Measurements from ENCODE around the gene ATP5ME. TPM values are rescaled to one million over a fixed set of nuclear protein-coding genes. Genes with fewer than 3 reads are reported as not detected.
"Not testable (repeated sequence)": the region's sequence is repeated elsewhere in the genome, so short reads cannot be mapped to it uniquely, and the experiment has no call there.

The ATP5ME gene
- total and polyA plus RNA-seq, 2 experiments from 2014 or later: 143 to 669 TPM

DNA sequence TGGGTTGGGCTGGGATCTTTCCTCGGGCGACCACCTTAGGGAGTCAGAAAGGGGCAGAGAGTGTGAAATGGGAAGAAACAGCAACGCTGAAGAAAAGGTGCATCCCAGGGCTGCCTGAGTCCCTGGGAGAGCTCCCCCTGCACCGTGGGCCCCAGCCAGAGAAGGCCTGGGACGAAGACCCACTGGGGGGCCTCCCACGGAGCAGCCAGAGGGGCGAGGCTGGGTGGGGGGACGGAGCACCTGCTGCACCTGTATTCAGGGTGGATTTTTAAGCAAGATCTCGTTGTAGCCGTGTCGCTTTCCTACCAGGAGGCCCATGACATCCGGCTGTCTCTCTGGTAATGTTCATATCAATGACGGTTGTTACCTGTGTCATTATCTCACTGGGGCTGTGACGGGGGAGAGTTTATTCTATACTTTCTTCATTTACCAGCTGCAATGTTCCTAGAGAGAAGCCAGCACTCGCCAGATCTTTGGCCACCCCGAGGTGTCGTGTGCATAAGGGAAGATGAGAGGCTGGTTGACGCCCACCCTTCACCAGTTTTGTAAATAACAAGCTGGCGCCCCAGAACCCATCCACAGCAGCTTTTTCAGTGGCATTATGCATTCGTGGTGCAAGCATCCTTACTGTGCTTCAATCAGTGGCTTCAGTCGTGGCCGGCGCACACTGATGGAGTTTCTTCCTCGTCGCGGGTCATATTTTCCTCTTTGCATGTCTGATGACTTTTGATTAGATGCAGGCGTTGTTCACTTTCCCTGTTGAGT is 25.9 kb upstream of the ATP5ME start:
- H2AFZ ChIP-seq: no peak overlapping the region
- H3K4me1 ChIP-seq (ENCODE audit: insufficient read depth): no peaks in the 10 kb centered on the region
- H3K79me2 ChIP-seq: no peaks in the 10 kb centered on the region
- H3K27ac ChIP-seq: no peak overlapping the region
- no peak overlapping the region for H3K4me2 ChIP-seq
- WGBS (ENCODE audit: low lambda C conversion rate, missing lambda C conversion rate): 90% methylated on average over 23 of the region's 27 CpGs
- H3K9me2 ChIP-seq (replicated peaks; ENCODE audit: insufficient read depth): no peaks in the 10 kb centered on the region
- H4K20me1 ChIP-seq (ENCODE audit: insufficient read depth, poor library complexity, severe bottlenecking): no peaks in the 10 kb centered on the region
- TF ChIP-seq, protein P1, sequence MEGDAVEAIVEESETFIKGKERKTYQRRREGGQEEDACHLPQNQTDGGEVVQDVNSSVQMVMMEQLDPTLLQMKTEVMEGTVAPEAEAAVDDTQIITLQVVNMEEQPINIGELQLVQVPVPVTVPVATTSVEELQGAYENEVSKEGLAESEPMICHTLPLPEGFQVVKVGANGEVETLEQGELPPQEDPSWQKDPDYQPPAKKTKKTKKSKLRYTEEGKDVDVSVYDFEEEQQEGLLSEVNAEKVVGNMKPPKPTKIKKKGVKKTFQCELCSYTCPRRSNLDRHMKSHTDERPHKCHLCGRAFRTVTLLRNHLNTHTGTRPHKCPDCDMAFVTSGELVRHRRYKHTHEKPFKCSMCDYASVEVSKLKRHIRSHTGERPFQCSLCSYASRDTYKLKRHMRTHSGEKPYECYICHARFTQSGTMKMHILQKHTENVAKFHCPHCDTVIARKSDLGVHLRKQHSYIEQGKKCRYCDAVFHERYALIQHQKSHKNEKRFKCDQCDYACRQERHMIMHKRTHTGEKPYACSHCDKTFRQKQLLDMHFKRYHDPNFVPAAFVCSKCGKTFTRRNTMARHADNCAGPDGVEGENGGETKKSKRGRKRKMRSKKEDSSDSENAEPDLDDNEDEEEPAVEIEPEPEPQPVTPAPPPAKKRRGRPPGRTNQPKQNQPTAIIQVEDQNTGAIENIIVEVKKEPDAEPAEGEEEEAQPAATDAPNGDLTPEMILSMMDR (IDR thresholded peaks at IDR 0.05; ENCODE audit: poor library complexity): no peak
- TF ChIP-seq EZH2 (IDR thresholded peaks at IDR 0.05; ENCODE audit: borderline replicate concordance): no peak
- no peak for TF ChIP-seq EZH2phosphoT487 (IDR thresholded peaks at IDR 0.05; ENCODE audit: low read depth, severe bottlenecking, unreplicated experiment)
- no peaks in the 10 kb centered on the region for H3K9me3 ChIP-seq (ENCODE audit: low read depth)
- DNase-seq (ENCODE audit: low spot score): no peak
- no peak overlapping the region for H3K4me3 ChIP-seq
- no peaks in the 10 kb centered on the region for H3K36me3 ChIP-seq (replicated peaks; ENCODE audit: insufficient read depth, low read depth)
- H3K27me3 ChIP-seq: no peaks in the 10 kb centered on the region

GRCh38 chr4:694341-694940 is 20.4 kb upstream of the ATP5ME start:
- not testable (repeated sequence) for H3K36me3 ChIP-seq (replicated peaks; ENCODE audit: insufficient read depth, low read depth); H3K9me2 ChIP-seq (replicated peaks; ENCODE audit: insufficient read depth); DNase-seq (ENCODE audit: low spot score); H3K4me2 ChIP-seq; H3K4me1 ChIP-seq (ENCODE audit: insufficient read depth); H2AFZ ChIP-seq; H3K27ac ChIP-seq; H3K4me3 ChIP-seq; H4K20me1 ChIP-seq (ENCODE audit: insufficient read depth, poor library complexity, severe bottlenecking); H3K9me3 ChIP-seq (ENCODE audit: low read depth); H3K79me2 ChIP-seq; H3K27me3 ChIP-seq
- WGBS (ENCODE audit: low lambda C conversion rate, missing lambda C conversion rate): 80% methylated on average over 12 of the region's 12 CpGs

DNA sequence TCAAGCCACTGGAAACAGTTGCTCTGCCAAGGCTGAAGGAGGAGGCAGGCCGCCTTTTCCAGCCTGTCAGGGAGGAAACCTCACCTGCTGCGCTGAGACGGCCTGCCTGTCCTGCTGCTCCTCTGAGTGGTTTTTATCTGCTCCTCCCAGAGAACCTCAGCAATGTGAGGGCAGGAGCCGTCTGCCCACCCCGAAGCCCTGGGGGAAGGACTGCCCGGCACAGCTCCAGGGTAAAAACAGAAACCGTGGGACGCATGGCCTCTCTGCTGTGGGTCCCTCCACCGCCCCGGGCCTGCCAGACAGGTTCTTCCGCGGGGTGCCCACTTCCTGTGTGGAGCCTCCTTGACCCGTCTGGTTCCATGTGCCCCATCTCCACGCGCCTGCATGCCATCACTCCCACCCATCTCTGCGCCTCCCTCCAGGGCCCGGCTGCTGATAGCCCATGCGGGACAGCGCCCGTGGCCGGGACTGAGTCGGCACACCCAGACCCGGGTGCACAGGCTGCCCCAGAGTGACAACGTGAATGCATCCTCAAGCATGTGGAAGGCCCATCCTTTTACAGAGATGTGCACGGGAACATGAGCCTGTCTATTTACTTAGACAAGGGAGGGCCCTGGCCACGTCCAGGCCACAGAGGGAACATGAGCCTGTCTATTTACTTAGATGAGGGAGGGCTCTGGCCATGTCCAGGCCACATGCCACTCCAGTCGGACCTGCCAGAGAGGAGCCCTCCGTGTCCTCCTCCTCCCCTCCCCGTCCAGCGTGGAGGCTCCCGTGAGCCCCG is 18.9 kb upstream of the ATP5ME start:
- Histone ChIP-seq H3K27ac (no peak overlapping the region), H3K9me2 (replicated peaks; ENCODE audit: insufficient read depth) (no peaks in the 10 kb centered on the region), H2AFZ (no peak overlapping the region), H3K4me3 (no peak overlapping the region), H3K4me2 (no peak overlapping the region), H3K36me3 (replicated peaks; ENCODE audit: insufficient read depth, low read depth) (no peaks in the 10 kb centered on the region), H3K79me2 (no peaks in the 10 kb centered on the region), H3K4me1 (ENCODE audit: insufficient read depth) (peaks cover 20% of the 10 kb centered on the region), H3K9me3 (ENCODE audit: low read depth) (no peaks in the 10 kb centered on the region), H3K27me3 (no peaks in the 10 kb centered on the region), H4K20me1 (ENCODE audit: insufficient read depth, poor library complexity, severe bottlenecking) (no peaks in the 10 kb centered on the region)
- TF ChIP-seq EZH2 (IDR thresholded peaks at IDR 0.05; ENCODE audit: borderline replicate concordance) (no peak), EZH2phosphoT487 (IDR thresholded peaks at IDR 0.05; ENCODE audit: low read depth, severe bottlenecking, unreplicated experiment) (no peak)
- TF ChIP-seq, protein P1 (IDR thresholded peaks at IDR 0.05; ENCODE audit: poor library complexity): no peak
- no peak for DNase-seq (ENCODE audit: low spot score)
- WGBS (ENCODE audit: low lambda C conversion rate, missing lambda C conversion rate): 69% methylated on average over 32 of the region's 32 CpGs

GRCh38 chr4:689723-690122 is 15.6 kb upstream of the ATP5ME start:
- Histone ChIP-seq H3K4me1 (ENCODE audit: insufficient read depth) (peaks cover 30% of the 10 kb centered on the region), H3K79me2 (no peaks in the 10 kb centered on the region), H3K9me3 (ENCODE audit: low read depth) (no peaks in the 10 kb centered on the region), H3K27ac (peak overlapping the region; percentile 68), H3K36me3 (replicated peaks; ENCODE audit: insufficient read depth, low read depth) (no peaks in the 10 kb centered on the region), H2AFZ (peak overlapping the region; percentile 55), H3K4me3 (no peak overlapping the region), H4K20me1 (ENCODE audit: insufficient read depth, poor library complexity, severe bottlenecking) (no peaks in the 10 kb centered on the region), H3K27me3 (no peaks in the 10 kb centered on the region), H3K9me2 (replicated peaks; ENCODE audit: insufficient read depth) (no peaks in the 10 kb centered on the region), H3K4me2 (peak overlapping the region; percentile 84)
- TF ChIP-seq, protein P1 (IDR thresholded peaks at IDR 0.05; ENCODE audit: poor library complexity): no peak
- TF ChIP-seq EZH2phosphoT487 (IDR thresholded peaks at IDR 0.05; ENCODE audit: low read depth, severe bottlenecking, unreplicated experiment) (no peak), EZH2 (IDR thresholded peaks at IDR 0.05; ENCODE audit: borderline replicate concordance) (no peak)
- WGBS (ENCODE audit: low lambda C conversion rate, missing lambda C conversion rate): 74% methylated on average over 8 of the region's 8 CpGs
- no peak for DNase-seq (ENCODE audit: low spot score)
